ENCODE results near the gene LILRB1.

- TF ChIP-seq CTCF (IDR thresholded peaks at IDR 0.05; ENCODE audit: insufficient read depth, low read depth, low read length) (no peak), EZH2 (IDR thresholded peaks at IDR 0.05; ENCODE audit: insufficient read depth, low read length) (no peak)
Observed at GRCh38 chr19:54616057-54616456, 14.2 kb upstream of the LILRB1 start.

Data from astrocyte (in vitro differentiated cells and primary cell).